Measurements from ENCODE around the gene AJUBA.

- TF ChIP-seq CTCF (IDR thresholded peaks at IDR 0.05) (no peak), EP300 (IDR thresholded peaks at IDR 0.05) (no peak)
Measured at GRCh38 chr14:22980672-22981089, 1.7 kb downstream of the AJUBA start.

Measured in sigmoid colon (tissue), 4 donors.